Superior temporal gyrus (tissue), 1 donor: ENCODE results near the gene POLR3G.

Experiments used
- DNase-seq: peaks from one replicate; pipeline ENCODE4 v3.0.0-alpha.2; 2016; ENCODE audit errors: extremely low spot score

Gene POLR3G

DNA sequence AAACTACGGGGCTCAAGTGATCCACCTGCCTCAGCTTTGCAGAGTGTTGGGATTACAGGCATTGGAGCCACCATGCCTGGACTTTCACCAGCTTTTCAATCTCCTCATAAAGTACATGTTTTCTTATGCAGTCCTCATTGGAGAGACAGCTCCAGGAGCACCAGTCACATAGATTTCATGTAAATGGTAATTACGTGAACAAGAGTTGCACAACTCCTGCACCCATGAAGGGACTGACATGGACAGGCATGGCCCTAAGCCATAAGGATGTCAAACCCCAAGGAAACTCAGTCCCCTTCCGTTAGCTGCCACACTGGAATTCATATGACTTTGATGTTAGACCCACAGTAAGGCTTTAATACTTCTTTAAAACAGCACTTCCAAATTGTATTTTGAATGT, 76.3 kb downstream of the POLR3G start:
- DNase-seq, result no peak

DNA sequence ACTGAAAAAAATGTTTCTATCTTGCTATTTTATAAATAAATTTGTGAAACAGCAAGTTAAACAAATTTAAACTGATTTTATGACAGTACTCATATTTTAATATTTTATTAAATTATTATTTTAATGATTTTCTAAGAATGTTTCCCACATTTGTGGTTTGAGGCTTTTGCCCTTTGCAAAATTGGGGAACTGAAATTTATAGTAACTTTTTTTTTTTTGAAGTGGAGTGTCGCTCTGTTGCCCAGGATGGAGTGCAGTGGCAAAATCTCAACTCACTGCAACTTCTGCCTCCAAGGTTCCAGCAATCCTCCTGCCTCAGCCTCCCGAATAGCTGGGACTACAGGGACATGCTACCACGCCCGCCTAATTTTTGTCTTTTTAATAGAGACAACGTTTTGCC, 76.7 kb downstream of the POLR3G start:
- DNase-seq, result no peak

GRCh38 chr5:90553711-90554110, 79.0 kb downstream of the POLR3G start:
- DNase-seq, result no peak

- no peak for DNase-seq
Observed at GRCh38 chr5:90554358-90555006, 79.8 kb downstream of the POLR3G start.

DNA sequence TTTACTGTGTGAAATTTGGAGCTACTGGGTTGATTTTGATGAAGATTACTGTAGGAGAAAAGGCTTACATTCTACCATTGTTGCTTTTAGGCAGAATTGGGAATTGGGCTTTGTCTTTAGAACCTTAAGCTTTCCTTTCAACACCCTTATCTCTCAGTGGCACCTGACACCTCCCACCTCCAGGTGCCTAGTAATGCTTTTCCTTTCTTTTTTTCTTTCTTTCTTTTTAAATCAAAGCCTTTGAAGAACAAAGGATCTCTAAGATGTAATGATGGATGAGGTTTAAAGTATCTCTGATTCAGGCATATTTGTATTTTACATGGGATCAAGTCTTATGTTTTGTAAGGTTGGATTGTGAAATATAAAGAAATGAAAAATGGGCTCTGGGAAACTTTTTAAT, 81.0 kb downstream of the POLR3G start:
- DNase-seq, result no peak

DNA sequence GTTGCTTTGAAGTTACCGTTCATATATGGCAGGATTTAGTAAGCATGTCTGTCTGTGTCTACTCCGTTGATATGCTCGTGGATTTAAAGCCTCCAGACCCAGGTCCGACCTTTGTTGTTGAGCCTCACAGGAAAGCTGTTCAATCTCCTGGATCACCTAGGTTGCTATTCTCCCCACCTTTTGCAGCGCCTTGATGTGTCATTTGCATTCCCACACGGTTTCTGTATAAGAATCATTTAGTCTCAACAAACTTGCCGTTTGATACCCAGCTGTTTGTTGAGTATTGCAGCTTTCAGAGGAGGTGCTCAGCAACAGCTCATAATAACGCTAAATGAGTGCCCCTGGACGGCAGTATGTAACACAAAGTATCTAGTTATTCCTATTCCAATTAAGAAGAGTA, 82.7 kb downstream of the POLR3G start:
- no peak for DNase-seq

DNA sequence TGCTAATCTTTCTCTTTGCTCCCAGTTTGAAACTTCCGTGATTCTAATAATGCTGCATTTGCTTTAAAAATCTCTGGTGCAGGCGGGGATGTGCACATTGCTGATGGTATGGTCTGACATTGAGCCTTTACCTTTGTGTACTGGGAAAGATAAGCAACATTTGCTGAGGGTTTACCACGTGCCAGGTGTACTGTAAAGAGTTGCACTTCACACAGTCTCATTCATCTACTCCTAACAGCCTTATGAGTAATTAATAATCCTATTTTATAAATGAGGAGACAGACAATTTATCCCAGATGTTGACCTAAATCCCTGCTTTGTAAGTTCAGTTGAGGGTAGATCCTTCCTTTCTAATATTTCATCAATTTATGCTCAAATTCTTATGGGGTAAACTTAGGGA, 83.2 kb downstream of the POLR3G start:
- no peak for DNase-seq

- DNase-seq, result no peak
Observed at GRCh38 chr5:90558344-90559192, 83.9 kb downstream of the POLR3G start, which contains the start of gene ADGRV1. Gene ADGRV1, plus strand, starts transcription at chr5:90558797. Its CDS starts 99 bp downstream, at chr5:90558896.

DNA sequence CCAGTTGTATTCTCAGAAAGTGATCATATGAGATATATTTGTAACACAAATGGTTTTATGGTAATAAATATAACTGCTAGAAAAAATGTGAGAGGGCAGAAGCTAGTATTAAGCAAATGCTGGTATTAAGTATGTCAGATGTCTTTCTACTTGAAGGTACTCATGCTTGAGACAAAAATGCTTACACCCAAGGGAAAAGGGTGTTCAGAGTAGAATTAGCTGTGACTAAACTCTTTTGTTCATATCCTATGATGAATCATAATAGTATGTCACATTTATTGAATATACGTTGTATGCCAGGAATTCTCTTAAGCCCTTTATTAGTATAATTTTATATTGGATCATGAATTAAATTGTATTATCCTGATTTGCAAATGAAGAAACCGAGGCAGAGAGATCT, 86.1 kb downstream of the POLR3G start:
- DNase-seq, result no peak

GRCh38 chr5:90561766-90562165, 87.1 kb downstream of the POLR3G start:
- DNase-seq, result no peak

GRCh38 chr5:90562341-90562740, 87.7 kb downstream of the POLR3G start:
- no peak for DNase-seq

DNA sequence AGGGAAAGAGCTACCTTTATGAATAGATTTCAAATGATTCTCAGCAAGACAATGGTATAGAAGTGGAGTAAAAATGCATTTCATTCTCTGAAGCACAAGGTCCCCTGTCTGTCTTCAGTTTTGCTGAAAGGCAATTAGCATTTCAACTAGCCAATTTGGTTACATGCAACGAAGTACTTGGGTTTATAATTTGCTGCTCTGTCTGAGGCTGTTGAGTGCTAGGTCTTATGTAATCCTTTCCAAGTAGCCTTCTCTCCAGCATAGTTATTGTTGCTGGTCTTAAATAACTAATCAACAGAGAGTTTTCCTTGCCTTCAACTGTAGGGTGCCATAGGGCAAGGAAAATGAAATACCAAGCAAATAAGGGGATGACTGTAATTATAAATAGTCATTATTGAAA, 88.4 kb downstream of the POLR3G start:
- no peak for DNase-seq
